Activated naive CD4-positive, alpha-beta T cell treated with anti-CD3 and anti-CD28 coated beads, Interleukin-2, amount 50 U/mL, for 72 hours (primary cell): Measurements from ENCODE around the gene GJD2. TPM values are rescaled to one million over a fixed set of nuclear protein-coding genes. Genes with fewer than 3 reads are reported as not detected.

Experiments
- ATAC-seq, 2 donors: fragments of 150-1000 bp; cut with Tn5 transposase; 2 replicates each; pipeline ENCODE4 v1.10.0; 2021; ENCODE audit warnings: mild to moderate bottlenecking in 2 of 2, moderate library complexity in 2 of 2
- DNase-seq, 2 donors: peaks; one replicate each; pipeline ENCODE4 v3.0.0; 2021 to 2022; ENCODE audit warnings: low spot score in 2 of 2
- H3K27ac Mint-ChIP-seq, 2 donors: one replicate each; pipeline ENCODE4 v1.8.0; 2022; ENCODE audit warnings: mild to moderate bottlenecking in 2 of 2, mixed read lengths in 2 of 2
- H3K36me3 Mint-ChIP-seq, 2 donors: one replicate each; pipeline ENCODE4 v1.8.0; 2022; ENCODE audit warnings: mixed read lengths in 2 of 2
- H3K9me3 Mint-ChIP-seq, 2 donors: one replicate each; pipeline ENCODE4 v1.8.0; 2022; ENCODE audit warnings: mixed read lengths in 2 of 2
- total RNA-seq, 2 donors: library from RNA; stranded (reverse); gene quantifications; one replicate each; pipeline ENCODE4 v1.2.3, GENCODE V29; 2022

Gene GJD2
- total RNA-seq, 2 donors from 2014 or later, result not detected

- Mint-ChIP-seq H3K9me3 (no peaks in the 10 kb centered on the region), H3K27ac (no peak overlapping the region), H3K36me3 (no peaks in the 10 kb centered on the region)
- DNase-seq (no peak), ATAC-seq (no peak)
Measured at GRCh38 chr15:34716111-34716510, 38.7 kb downstream of the GJD2 start.

DNA sequence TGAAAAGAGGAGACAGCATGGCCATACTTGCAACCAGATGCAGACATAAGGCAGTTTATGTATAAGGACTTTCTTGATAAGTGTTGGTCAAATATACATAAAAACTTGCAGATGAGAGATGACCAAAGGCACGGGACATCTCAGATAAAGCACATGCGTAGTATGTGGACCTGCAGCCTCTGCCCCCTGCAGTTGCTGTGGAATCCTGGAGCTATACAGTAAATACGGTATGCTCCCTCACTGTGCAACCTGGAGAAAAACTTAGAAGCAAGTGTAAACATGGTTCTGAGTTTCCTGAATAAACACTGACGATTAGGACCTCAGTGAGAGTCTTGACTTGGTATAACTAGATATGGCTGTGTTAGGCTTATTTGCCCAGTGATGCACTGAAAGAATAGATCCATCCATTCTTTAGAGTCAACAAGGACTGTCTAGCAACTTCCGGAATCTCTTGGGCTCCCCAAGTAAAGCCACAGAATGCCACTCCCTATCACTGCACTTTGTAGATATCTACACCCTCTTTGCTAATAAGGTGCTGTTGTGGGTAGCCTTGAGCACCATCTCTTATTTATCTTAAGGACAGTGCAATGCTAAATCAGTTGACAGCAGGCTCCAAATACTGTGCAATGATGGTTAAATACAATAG is 40.2 kb downstream of the GJD2 start:
- no peak for DNase-seq
- H3K36me3 Mint-ChIP-seq, result no peaks in the 10 kb centered on the region
- H3K27ac Mint-ChIP-seq, result no peak overlapping the region
- no peaks in the 10 kb centered on the region for H3K9me3 Mint-ChIP-seq
- ATAC-seq, result no peak

- no peaks in the 10 kb centered on the region for H3K9me3 Mint-ChIP-seq
- DNase-seq, result no peak
- H3K36me3 Mint-ChIP-seq, result no peaks in the 10 kb centered on the region
- no peak for ATAC-seq
- no peak overlapping the region for H3K27ac Mint-ChIP-seq
Measured at GRCh38 chr15:34713635-34714034, 41.2 kb downstream of the GJD2 start.

- DNase-seq (no peak), ATAC-seq (no peak)
- Mint-ChIP-seq H3K9me3 (no peaks in the 10 kb centered on the region), H3K27ac (no peak overlapping the region), H3K36me3 (no peaks in the 10 kb centered on the region)
Measured at GRCh38 chr15:34709866-34710265, 44.9 kb downstream of the GJD2 start.

- ATAC-seq, result no peak
- no peak for DNase-seq
- no peaks in the 10 kb centered on the region for H3K36me3 Mint-ChIP-seq
- no peak overlapping the region for H3K27ac Mint-ChIP-seq
- no peaks in the 10 kb centered on the region for H3K9me3 Mint-ChIP-seq
Measured at GRCh38 chr15:34708422-34708821, 46.4 kb downstream of the GJD2 start.

DNA sequence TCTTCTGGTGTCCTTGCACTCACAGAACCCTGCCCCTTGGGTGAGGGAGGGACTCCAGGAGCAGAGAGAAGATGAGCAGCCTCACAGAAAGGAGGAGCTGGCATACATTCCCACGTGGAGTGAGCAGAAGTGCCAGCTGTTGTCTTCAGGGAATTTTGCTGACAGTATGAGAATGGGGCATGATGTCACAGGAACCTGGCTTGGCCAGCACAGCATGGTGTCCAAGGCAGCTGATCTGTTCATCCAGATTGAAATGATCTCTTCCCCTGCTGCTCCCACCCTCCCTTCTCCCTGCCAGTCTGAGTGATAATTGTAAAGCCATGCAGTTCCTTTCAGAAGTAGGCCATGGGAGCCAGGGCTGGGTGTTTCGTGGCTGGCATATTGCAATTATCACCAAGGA is 53.3 kb downstream of the GJD2 start:
- Mint-ChIP-seq H3K27ac (no peak overlapping the region), H3K36me3 (no peaks in the 10 kb centered on the region), H3K9me3 (no peaks in the 10 kb centered on the region)
- ATAC-seq (no peak), DNase-seq (no peak)

Other genes starting within 250 kb of the GJD2 start
- gene GOLGA8B, start 171.3 kb downstream of the GJD2 start, total RNA-seq, result 100 to 1,000 TPM; 148 to 163 TPM
- not detected for gene ACTC1, start 40.6 kb upstream of the GJD2 start, total RNA-seq
- gene AQR, start 214.7 kb upstream of the GJD2 start, total RNA-seq, result 10 to 100 TPM; 35.7 to 40.9 TPM
- gene ZNF770, start 233.3 kb upstream of the GJD2 start, total RNA-seq, result 10 to 100 TPM; 25.2 to 53.0 TPM